ENCODE data around the gene KCTD17. TPM values are rescaled to one million over a fixed set of nuclear protein-coding genes. Genes with fewer than 3 reads are reported as not detected.

Gene KCTD17
- total and polyA plus RNA-seq, 12 donors = 6.9 to 49.2 (median 16.4) TPM

- H3K27me3 ChIP-seq = no peaks in the 10 kb centered on the region
- H3K36me3 ChIP-seq = peaks cover 0 to 8% (median 0%) of the 10 kb centered on the region in 9 donors
- ATAC-seq (no peak), DNase-seq (no peak)
- H3K4me1 ChIP-seq = peaks cover 10 to 52% (median 38%) of the 10 kb centered on the region in 9 donors
- no peak overlapping the region for H3K27ac ChIP-seq
- no peak overlapping the region for H3K4me3 ChIP-seq
- H3K9me3 ChIP-seq = no peaks in the 10 kb centered on the region
- WGBS, 2 donors = 84 to 89% methylated on average over 4 of the region's 4 CpGs
- intact Hi-C loops (cut with DNase I) = no loop called here
- TF ChIP-seq CTCF (IDR thresholded peaks at IDR 0.05) = no peak
These were observed 37.1 kb upstream of the KCTD17 start for GRCh38 chr22:37014415-37014806.

GRCh38 chr22:37014835-37015586 is 36.5 kb upstream of the KCTD17 start:
- Histone ChIP-seq H3K27ac (no peak overlapping the region), H3K36me3 (peaks cover 0 to 8% (median 0%) of the 10 kb centered on the region in 9 donors), H3K27me3 (no peaks in the 10 kb centered on the region), H3K4me1 (peaks cover 10 to 53% (median 38%) of the 10 kb centered on the region in 9 donors), H3K4me3 (no peak overlapping the region), H3K9me3 (no peaks in the 10 kb centered on the region)
- no peak for TF ChIP-seq CTCF (IDR thresholded peaks at IDR 0.05)
- WGBS, 2 donors = 73 to 75% methylated on average over 12 of the region's 12 CpGs
- ATAC-seq = no peak
- intact Hi-C loops (cut with DNase I) = no loop called here
- DNase-seq = no peak

- Histone ChIP-seq H3K9me3 (no peaks in the 10 kb centered on the region), H3K27ac (no peak overlapping the region), H3K36me3 (peaks cover 0 to 8% (median 0%) of the 10 kb centered on the region in 9 donors), H3K4me3 (no peak overlapping the region), H3K27me3 (no peaks in the 10 kb centered on the region), H3K4me1 (peaks cover 12 to 58% (median 44%) of the 10 kb centered on the region in 9 donors)
- no peak for ATAC-seq
- TF ChIP-seq CTCF (IDR thresholded peaks at IDR 0.05) = no peak
- no peak for DNase-seq
- intact Hi-C loops (cut with DNase I) = no loop called here
- WGBS, 2 donors = 82 to 87% methylated on average over 4 of the region's 4 CpGs
These were observed 36.0 kb upstream of the KCTD17 start for GRCh38 chr22:37015587-37015878.

- TF ChIP-seq CTCF (IDR thresholded peaks at IDR 0.05) = no peak
- H3K4me1 ChIP-seq = peaks cover 14 to 65% (median 49%) of the 10 kb centered on the region in 9 donors
- intact Hi-C loops (cut with DNase I) = no loop called here
These were observed 35.2 kb upstream of the KCTD17 start for GRCh38 chr22:37016134-37016910.

More at GRCh38 chr22:37016134-37016910, 35.2 kb upstream of the KCTD17 start:
- Histone ChIP-seq H3K27ac (peak overlapping the region in 2 of 10 donors; percentile 5 to 98), H3K27me3 (no peaks in the 10 kb centered on the region), H3K4me3 (no peak overlapping the region), H3K9me3 (no peaks in the 10 kb centered on the region), H3K36me3 (peaks cover 0 to 8% (median 0%) of the 10 kb centered on the region in 9 donors)
- ATAC-seq (no peak), DNase-seq (no peak)
- 88 to 89% methylated on average over 14 of the region's 14 CpGs for WGBS, 2 donors
